A172 (cell line): Measurements from ENCODE around the gene SLC7A6OS. TPM values are rescaled to one million over a fixed set of nuclear protein-coding genes. Genes with fewer than 3 reads are reported as not detected.
"Not testable (repeated sequence)": the region's sequence is repeated elsewhere in the genome, so short reads cannot be mapped to it uniquely, and the experiment has no call there.

Experiments
- DNase-seq: peaks from one replicate; pipeline ENCODE4 v3.0.0-alpha.2; 2015; ENCODE audit warnings: low spot score
- total RNA-seq: library from RNA; depleted of rRNA; stranded (reverse); fragments of >200 nt; shearing (Covaris generic); gene quantifications from 2 replicates; pipeline ENCODE4 v1.2.3, GENCODE V29; 2014

SLC7A6OS gene
- total RNA-seq, 1 experiment from 2014 or later: 19.0 TPM

- no peak for DNase-seq
Observed at GRCh38 chr16:68298907-68299561, 11.7 kb downstream of the SLC7A6OS start.

GRCh38 chr16:68298312-68298711 is 12.4 kb downstream of the SLC7A6OS start:
- no peak for DNase-seq

GRCh38 chr16:68297908-68298307 is 12.8 kb downstream of the SLC7A6OS start:
- no peak for DNase-seq

GRCh38 chr16:68296693-68297092 is 14.1 kb downstream of the SLC7A6OS start:
- no peak for DNase-seq

- DNase-seq: no peak
Observed at GRCh38 chr16:68296291-68296690, 14.5 kb downstream of the SLC7A6OS start.

GRCh38 chr16:68292425-68292824 is 18.3 kb downstream of the SLC7A6OS start:
- DNase-seq: no peak

- DNase-seq: no peak
Observed at GRCh38 chr16:68291227-68291626, 19.5 kb downstream of the SLC7A6OS start.

GRCh38 chr16:68290450-68290849 is 20.3 kb downstream of the SLC7A6OS start:
- no peak for DNase-seq

GRCh38 chr16:68289621-68290329 is 21.0 kb downstream of the SLC7A6OS start:
- DNase-seq: peak; percentile 58

- no peak for DNase-seq
Observed at GRCh38 chr16:68289202-68289601, 21.5 kb downstream of the SLC7A6OS start.

- DNase-seq: not testable (repeated sequence)
Observed at GRCh38 chr16:68288796-68289195, 21.9 kb downstream of the SLC7A6OS start.

GRCh38 chr16:68288252-68288650 is 22.5 kb downstream of the SLC7A6OS start:
- no peak for DNase-seq

GRCh38 chr16:68287276-68288251 is 23.2 kb downstream of the SLC7A6OS start:
- peak; percentile 75 for DNase-seq

GRCh38 chr16:68286153-68287074 is 24.3 kb downstream of the SLC7A6OS start:
- no peak for DNase-seq

- no peak for DNase-seq
Observed at GRCh38 chr16:68285683-68286082, 25.1 kb downstream of the SLC7A6OS start.

GRCh38 chr16:68284847-68285246 is 25.9 kb downstream of the SLC7A6OS start:
- no peak for DNase-seq

GRCh38 chr16:68283801-68284598 is 26.7 kb downstream of the SLC7A6OS start:
- DNase-seq: no peak

- no peak for DNase-seq
Observed at GRCh38 chr16:68283346-68283745, 27.4 kb downstream of the SLC7A6OS start.

- no peak for DNase-seq
Observed at GRCh38 chr16:68282064-68282452, 28.7 kb downstream of the SLC7A6OS start.

- DNase-seq: no peak
Observed at GRCh38 chr16:68281368-68282063, 29.2 kb downstream of the SLC7A6OS start.
